Smooth muscle cell (in vitro differentiated cells): ENCODE data around the gene PTPRG. TPM values are rescaled to one million over a fixed set of nuclear protein-coding genes. Genes with fewer than 3 reads are reported as not detected.

Experiments
- DNase-seq: peaks from one replicate; lab custom pipeline; 2025; ENCODE audit not compliant: unreplicated experiment; lab: John Stamatoyannopoulos, UW
- H2AFZ ChIP-seq: fragments of 200-600 bp; sonication (generic); 2 replicates; pipeline ENCODE4 v1.6.0; 2016; ENCODE audit warnings: antibody characterized with exemption, low read depth, mild to moderate bottlenecking
- H3F3A ChIP-seq: fragments of 200-600 bp; sonication (generic); 2 replicates; pipeline ENCODE4 v1.6.0; 2017; ENCODE audit warnings: antibody characterized with exemption, low read depth
- H3K27ac ChIP-seq: fragments of 200-600 bp; sonication (generic); 2 replicates; pipeline ENCODE4 v1.5.1; 2016; ENCODE audit warnings: low read depth, mild to moderate bottlenecking
- H3K27me3 ChIP-seq: fragments of 200-600 bp; sonication (generic); 2 replicates; pipeline ENCODE4 v1.6.1; 2016; ENCODE audit warnings: low read depth, mild to moderate bottlenecking
- H3K36me3 ChIP-seq: fragments of 200-600 bp; sonication (generic); 2 replicates; pipeline ENCODE4 v1.5.1; 2016; ENCODE audit warnings: low read depth
- H3K4me1 ChIP-seq: fragments of 200-600 bp; sonication (generic); 2 replicates; pipeline ENCODE4 v1.5.1; 2016; ENCODE audit warnings: low read depth
- H3K4me2 ChIP-seq: fragments of 200-600 bp; sonication (generic); 2 replicates; pipeline ENCODE4 v1.6.0; 2016; ENCODE audit warnings: mild to moderate bottlenecking
- H3K4me3 ChIP-seq: fragments of 200-600 bp; sonication (generic); 2 replicates; pipeline ENCODE4 v1.5.1; 2016; ENCODE audit warnings: mild to moderate bottlenecking
- H3K79me2 ChIP-seq: fragments of 200-600 bp; sonication (generic); 2 replicates; pipeline ENCODE4 v1.6.0; 2016; ENCODE audit warnings: low read depth, mild to moderate bottlenecking
- H3K9ac ChIP-seq: fragments of 200-600 bp; sonication (generic); 2 replicates; pipeline ENCODE4 v1.6.0; 2016; ENCODE audit warnings: low read depth
- H3K9me3 ChIP-seq: fragments of 200-600 bp; sonication (generic); replicated peaks from 2 replicates; pipeline ENCODE4 v1.5.1; 2016; ENCODE audit warnings: low read depth
- H4K20me1 ChIP-seq: fragments of 200-600 bp; sonication (generic); 2 replicates; pipeline ENCODE4 v1.6.0; 2016; ENCODE audit warnings: low read depth
- CTCF ChIP-seq: fragments of 200-600 bp; sonication (generic); IDR thresholded peaks from 2 replicates; pipeline ENCODE4 v1.5.1; 2017; ENCODE audit warnings: borderline replicate concordance, mild to moderate bottlenecking, antibody characterized with exemption; ENCODE audit not compliant: insufficient read depth, poor library complexity, severe bottlenecking
- WGBS: methylation state at CpG from one replicate; pipeline ENCODE4 v1.1.7; 2016; ENCODE audit warnings: low lambda C conversion rate; 5-methylcytosine and 5-hydroxymethylcytosine counted together
- polyA plus RNA-seq: library from polyadenylated mRNA; unstranded; fragments of >200 nt; fragmentation: Nextera tagmentation; extraction: Ambion mirVana; gene quantifications from 2 replicates; pipeline ENCODE4 v1.2.1, GENCODE V29; 2016
- total RNA-seq: library from RNA; depleted of rRNA; stranded (reverse); fragments of >200 nt; gene quantifications from 2 replicates; pipeline ENCODE4 v1.2.3, GENCODE V29; 2014

Gene PTPRG
- total and polyA plus RNA-seq, 2 experiments from 2014 or later, result 21.2 to 87.3 TPM

DNA sequence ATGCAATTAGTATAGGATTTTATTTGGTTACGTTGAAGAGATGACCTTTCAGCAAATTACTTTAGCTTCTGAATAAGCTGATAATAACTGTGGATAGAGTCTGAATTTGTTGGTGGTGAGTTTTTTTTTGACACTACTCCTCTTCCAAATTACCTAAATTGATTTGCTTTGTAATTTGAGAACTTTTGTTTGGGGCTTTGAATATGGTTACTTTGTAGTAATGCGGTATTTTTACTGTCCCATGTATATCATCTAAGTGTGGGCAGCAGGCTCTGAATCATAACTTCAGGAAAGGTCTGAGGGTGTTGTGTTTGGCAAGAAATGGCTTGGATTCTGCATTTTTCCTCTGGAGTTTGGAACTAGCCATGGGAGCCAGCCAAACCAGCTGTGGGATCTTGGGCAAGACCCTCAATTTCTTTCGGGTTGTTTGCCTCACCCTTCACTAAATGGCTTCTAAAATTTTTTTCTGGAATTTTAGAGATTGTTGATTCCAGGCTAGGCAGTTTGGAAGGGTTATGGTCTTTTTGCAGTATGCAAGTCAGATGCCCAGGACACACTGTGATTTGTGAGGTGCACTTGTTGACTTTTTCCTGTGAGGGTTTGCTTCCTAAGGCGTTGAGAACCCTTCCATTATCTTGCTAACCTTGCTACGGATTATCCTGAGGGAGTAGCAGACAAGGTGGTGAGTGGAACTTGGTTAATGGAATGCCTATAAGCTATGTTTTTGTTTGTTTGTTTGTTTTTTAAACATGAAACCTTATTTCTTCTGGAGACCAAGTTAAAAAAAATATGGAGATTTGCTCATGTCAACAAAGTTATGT is 10.4 kb downstream of the PTPRG start:
- no peak for DNase-seq
- Histone ChIP-seq H3K4me2 (peak overlapping the region; percentile 36), H3F3A (no peaks in the 10 kb centered on the region), H3K27ac (no peak overlapping the region), H3K4me1 (peaks cover 3% of the 10 kb centered on the region), H3K9ac (no peak overlapping the region), H3K36me3 (no peaks in the 10 kb centered on the region), H3K9me3 (no peaks in the 10 kb centered on the region), H3K4me3 (no peak overlapping the region), H4K20me1 (peaks cover 100% of the 10 kb centered on the region), H3K79me2 (peaks cover 84% of the 10 kb centered on the region), H2AFZ (no peak overlapping the region), H3K27me3 (no peaks in the 10 kb centered on the region)
- TF ChIP-seq CTCF, result no peak
- 56% methylated on average over 5 of the region's 5 CpGs for WGBS

GRCh38 chr3:61572879-61573278 is 11.5 kb downstream of the PTPRG start:
- TF ChIP-seq CTCF, result no peak
- Histone ChIP-seq H3K27me3 (no peaks in the 10 kb centered on the region), H3K4me2 (no peak overlapping the region), H3K36me3 (no peaks in the 10 kb centered on the region), H2AFZ (no peak overlapping the region), H3K9me3 (no peaks in the 10 kb centered on the region), H3K4me1 (peaks cover 3% of the 10 kb centered on the region), H3K9ac (no peak overlapping the region), H3F3A (no peaks in the 10 kb centered on the region), H3K27ac (no peak overlapping the region), H4K20me1 (peaks cover 98% of the 10 kb centered on the region), H3K4me3 (no peak overlapping the region), H3K79me2 (peaks cover 84% of the 10 kb centered on the region)
- DNase-seq, result no peak
- 92% methylated on average over 5 of the region's 5 CpGs for WGBS

- no peaks in the 10 kb centered on the region for H3K27me3 ChIP-seq
- peaks cover 84% of the 10 kb centered on the region for H3K79me2 ChIP-seq
- H3K9ac ChIP-seq, result no peak overlapping the region
- no peak overlapping the region for H3K4me3 ChIP-seq
- 65% methylated on average over 3 of the region's 3 CpGs for WGBS
- H3F3A ChIP-seq, result no peaks in the 10 kb centered on the region
- no peak overlapping the region for H2AFZ ChIP-seq
- H3K9me3 ChIP-seq, result no peaks in the 10 kb centered on the region
- H3K4me2 ChIP-seq, result no peak overlapping the region
- peaks cover 98% of the 10 kb centered on the region for H4K20me1 ChIP-seq
- peaks cover 3% of the 10 kb centered on the region for H3K4me1 ChIP-seq
- TF ChIP-seq CTCF, result no peak
- no peaks in the 10 kb centered on the region for H3K36me3 ChIP-seq
- DNase-seq, result no peak
- no peak overlapping the region for H3K27ac ChIP-seq
Measured at GRCh38 chr3:61573441-61573840, 12.1 kb downstream of the PTPRG start.

DNA sequence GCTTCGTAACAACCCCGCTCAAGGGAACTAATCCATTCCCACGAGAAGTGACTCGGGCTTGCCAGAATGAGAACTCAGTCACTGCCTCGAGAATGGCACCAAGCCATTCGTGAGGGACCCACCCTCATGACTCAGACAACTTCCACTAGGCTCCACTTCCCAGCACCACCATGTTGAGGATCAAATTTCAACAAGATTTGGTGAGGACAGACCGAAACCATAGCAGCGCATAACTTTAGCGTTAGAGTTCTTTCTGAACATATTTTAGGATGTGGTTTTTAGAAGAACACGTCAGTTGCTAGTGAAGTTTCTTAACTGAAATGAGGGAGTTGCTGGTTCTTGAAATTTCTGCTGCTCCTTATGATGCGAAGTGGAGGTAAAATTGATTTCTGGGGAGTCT is 13.5 kb downstream of the PTPRG start:
- no peak for DNase-seq
- no peak overlapping the region for H3K4me3 ChIP-seq
- H3K9ac ChIP-seq, result no peak overlapping the region
- H3K4me1 ChIP-seq, result peaks cover 3% of the 10 kb centered on the region
- peaks cover 98% of the 10 kb centered on the region for H4K20me1 ChIP-seq
- no peaks in the 10 kb centered on the region for H3K9me3 ChIP-seq
- no peaks in the 10 kb centered on the region for H3K36me3 ChIP-seq
- H3K4me2 ChIP-seq, result no peak overlapping the region
- peak overlapping the region; percentile 11 for H3K27ac ChIP-seq
- WGBS, result 86% methylated on average over 11 of the region's 11 CpGs
- H3F3A ChIP-seq, result no peaks in the 10 kb centered on the region
- H3K27me3 ChIP-seq, result no peaks in the 10 kb centered on the region
- no peak for TF ChIP-seq CTCF
- H3K79me2 ChIP-seq, result peaks cover 86% of the 10 kb centered on the region
- no peak overlapping the region for H2AFZ ChIP-seq
